Measurements from ENCODE around the gene COL4A2.

The COL4A2 gene

GRCh38 chr13:110293037-110293436 is 14.0 kb upstream of the COL4A2 start:
- Mint-ChIP-seq H3K27ac (no peak overlapping the region), H3K27me3 (peaks cover 54% of the 10 kb centered on the region), H3K4me1 (ENCODE audit: low read depth) (no peaks in the 10 kb centered on the region), H3K4me3 (no peak overlapping the region), H3K36me3 (ENCODE audit: low read depth) (no peaks in the 10 kb centered on the region), H3K9me3 (no peaks in the 10 kb centered on the region)
- DNase-seq = no peak

- Mint-ChIP-seq H3K4me1 (ENCODE audit: low read depth) (peaks cover 5% of the 10 kb centered on the region), H3K4me3 (no peak overlapping the region), H3K27me3 (peaks cover 60% of the 10 kb centered on the region), H3K27ac (no peak overlapping the region), H3K9me3 (no peaks in the 10 kb centered on the region), H3K36me3 (ENCODE audit: low read depth) (no peaks in the 10 kb centered on the region)
- DNase-seq = no peak
Observed at GRCh38 chr13:110293649-110294048, 13.4 kb upstream of the COL4A2 start.

- peaks cover 65% of the 10 kb centered on the region for H3K27me3 Mint-ChIP-seq
- H3K36me3 Mint-ChIP-seq (ENCODE audit: low read depth) = no peaks in the 10 kb centered on the region
- H3K27ac Mint-ChIP-seq = no peak overlapping the region
- DNase-seq = no peak
- H3K4me1 Mint-ChIP-seq (ENCODE audit: low read depth) = peaks cover 7% of the 10 kb centered on the region
- H3K9me3 Mint-ChIP-seq = no peaks in the 10 kb centered on the region
- no peak overlapping the region for H3K4me3 Mint-ChIP-seq
Observed at GRCh38 chr13:110294146-110294545, 12.9 kb upstream of the COL4A2 start.

- no peaks in the 10 kb centered on the region for H3K36me3 Mint-ChIP-seq (ENCODE audit: low read depth)
- H3K27ac Mint-ChIP-seq = no peak overlapping the region
- no peak for DNase-seq
- H3K4me3 Mint-ChIP-seq = no peak overlapping the region
- H3K9me3 Mint-ChIP-seq = no peaks in the 10 kb centered on the region
- peaks cover 7% of the 10 kb centered on the region for H3K4me1 Mint-ChIP-seq (ENCODE audit: low read depth)
- peaks cover 68% of the 10 kb centered on the region for H3K27me3 Mint-ChIP-seq
Observed at GRCh38 chr13:110294622-110295021, 12.5 kb upstream of the COL4A2 start.

GRCh38 chr13:110297011-110297410 is 10.1 kb upstream of the COL4A2 start:
- Mint-ChIP-seq H3K9me3 (no peaks in the 10 kb centered on the region), H3K27ac (no peak overlapping the region), H3K4me3 (no peak overlapping the region), H3K27me3 (peaks cover 69% of the 10 kb centered on the region), H3K36me3 (ENCODE audit: low read depth) (no peaks in the 10 kb centered on the region), H3K4me1 (ENCODE audit: low read depth) (peaks cover 7% of the 10 kb centered on the region)
- DNase-seq = no peak

GRCh38 chr13:110297766-110298504 is 9.1 kb upstream of the COL4A2 start:
- no peaks in the 10 kb centered on the region for H3K9me3 Mint-ChIP-seq
- H3K27me3 Mint-ChIP-seq = peaks cover 74% of the 10 kb centered on the region
- H3K4me3 Mint-ChIP-seq = no peak overlapping the region
- peaks cover 7% of the 10 kb centered on the region for H3K4me1 Mint-ChIP-seq (ENCODE audit: low read depth)
- H3K27ac Mint-ChIP-seq = no peak overlapping the region
- no peak for DNase-seq
- no peaks in the 10 kb centered on the region for H3K36me3 Mint-ChIP-seq (ENCODE audit: low read depth)

- Mint-ChIP-seq H3K9me3 (no peaks in the 10 kb centered on the region), H3K27me3 (peaks cover 77% of the 10 kb centered on the region), H3K27ac (no peak overlapping the region), H3K36me3 (ENCODE audit: low read depth) (no peaks in the 10 kb centered on the region), H3K4me3 (no peak overlapping the region), H3K4me1 (ENCODE audit: low read depth) (peaks cover 7% of the 10 kb centered on the region)
- DNase-seq = peak; percentile 34
Observed at GRCh38 chr13:110298505-110299282, 8.4 kb upstream of the COL4A2 start.

GRCh38 chr13:110299283-110299840 is 7.7 kb upstream of the COL4A2 start:
- no peaks in the 10 kb centered on the region for H3K9me3 Mint-ChIP-seq
- no peaks in the 10 kb centered on the region for H3K36me3 Mint-ChIP-seq (ENCODE audit: low read depth)
- H3K27me3 Mint-ChIP-seq = peaks cover 77% of the 10 kb centered on the region
- H3K4me3 Mint-ChIP-seq = no peak overlapping the region
- DNase-seq = no peak
- H3K4me1 Mint-ChIP-seq (ENCODE audit: low read depth) = peaks cover 7% of the 10 kb centered on the region
- no peak overlapping the region for H3K27ac Mint-ChIP-seq

GRCh38 chr13:110300090-110300815 is 6.8 kb upstream of the COL4A2 start:
- no peak overlapping the region for H3K4me3 Mint-ChIP-seq
- H3K27me3 Mint-ChIP-seq = peaks cover 83% of the 10 kb centered on the region
- peaks cover 7% of the 10 kb centered on the region for H3K4me1 Mint-ChIP-seq (ENCODE audit: low read depth)

GRCh38 chr13:110301083-110301482 is 6.0 kb upstream of the COL4A2 start:
- Mint-ChIP-seq H3K4me3 (no peak overlapping the region), H3K36me3 (ENCODE audit: low read depth) (no peaks in the 10 kb centered on the region), H3K4me1 (ENCODE audit: low read depth) (peaks cover 9% of the 10 kb centered on the region), H3K9me3 (no peaks in the 10 kb centered on the region), H3K27ac (no peak overlapping the region), H3K27me3 (peaks cover 83% of the 10 kb centered on the region)
- no peak for DNase-seq

More at GRCh38 chr13:110300090-110300815, 6.8 kb upstream of the COL4A2 start:
- DNase-seq = no peak
- Mint-ChIP-seq H3K27ac (no peak overlapping the region), H3K36me3 (ENCODE audit: low read depth) (no peaks in the 10 kb centered on the region), H3K9me3 (no peaks in the 10 kb centered on the region)

GRCh38 chr13:110301606-110302553 is 5.2 kb upstream of the COL4A2 start:
- Mint-ChIP-seq H3K9me3 (no peaks in the 10 kb centered on the region), H3K4me1 (ENCODE audit: low read depth) (peaks cover 9% of the 10 kb centered on the region), H3K27me3 (peaks cover 75% of the 10 kb centered on the region), H3K4me3 (no peak overlapping the region), H3K27ac (no peak overlapping the region), H3K36me3 (ENCODE audit: low read depth) (no peaks in the 10 kb centered on the region)
- no peak for DNase-seq

- Mint-ChIP-seq H3K36me3 (ENCODE audit: low read depth) (no peaks in the 10 kb centered on the region), H3K27me3 (peaks cover 72% of the 10 kb centered on the region), H3K9me3 (no peaks in the 10 kb centered on the region), H3K27ac (no peak overlapping the region), H3K4me3 (no peak overlapping the region), H3K4me1 (ENCODE audit: low read depth) (peaks cover 12% of the 10 kb centered on the region)
- no peak for DNase-seq
Observed at GRCh38 chr13:110302997-110303396, 4.1 kb upstream of the COL4A2 start.

- no peaks in the 10 kb centered on the region for H3K36me3 Mint-ChIP-seq (ENCODE audit: low read depth)
- H3K9me3 Mint-ChIP-seq = no peaks in the 10 kb centered on the region
- peaks cover 14% of the 10 kb centered on the region for H3K4me1 Mint-ChIP-seq (ENCODE audit: low read depth)
- no peak for DNase-seq
- no peak overlapping the region for H3K27ac Mint-ChIP-seq
- H3K4me3 Mint-ChIP-seq = no peak overlapping the region
- H3K27me3 Mint-ChIP-seq = peaks cover 72% of the 10 kb centered on the region
Observed at GRCh38 chr13:110303644-110304043, 3.4 kb upstream of the COL4A2 start.

GRCh38 chr13:110304256-110304655 is 2.8 kb upstream of the COL4A2 start:
- Mint-ChIP-seq H3K4me3 (no peak overlapping the region), H3K4me1 (ENCODE audit: low read depth) (peaks cover 14% of the 10 kb centered on the region), H3K27ac (no peak overlapping the region), H3K9me3 (no peaks in the 10 kb centered on the region), H3K36me3 (ENCODE audit: low read depth) (no peaks in the 10 kb centered on the region), H3K27me3 (peaks cover 73% of the 10 kb centered on the region)
- DNase-seq = no peak
